LNCaP clone FGC (cell line): ENCODE measurements around the gene GRK6.
"Not testable (repeated sequence)": the region's sequence is repeated elsewhere in the genome, so short reads cannot be mapped to it uniquely, and the experiment has no call there.

Experiments used
- DNase-seq: peaks from one replicate; pipeline ENCODE4 v3.0.0-alpha.2; 2011; ENCODE audit warnings: low read depth
- H3K4me3 ChIP-seq: 2 replicates; pipeline ENCODE4 v1.5.1; 2011; ENCODE audit warnings: mild to moderate bottlenecking, low read depth, low read length, control low read depth
- TF ChIP-seq, protein P1 (sequence below): IDR thresholded peaks from 2 replicates; pipeline ENCODE4 v1.5.1; 2012; ENCODE audit warnings: mild to moderate bottlenecking; ENCODE audit not compliant: control insufficient read depth, insufficient read depth; ENCODE audit errors: extremely low read depth

Gene GRK6

DNA sequence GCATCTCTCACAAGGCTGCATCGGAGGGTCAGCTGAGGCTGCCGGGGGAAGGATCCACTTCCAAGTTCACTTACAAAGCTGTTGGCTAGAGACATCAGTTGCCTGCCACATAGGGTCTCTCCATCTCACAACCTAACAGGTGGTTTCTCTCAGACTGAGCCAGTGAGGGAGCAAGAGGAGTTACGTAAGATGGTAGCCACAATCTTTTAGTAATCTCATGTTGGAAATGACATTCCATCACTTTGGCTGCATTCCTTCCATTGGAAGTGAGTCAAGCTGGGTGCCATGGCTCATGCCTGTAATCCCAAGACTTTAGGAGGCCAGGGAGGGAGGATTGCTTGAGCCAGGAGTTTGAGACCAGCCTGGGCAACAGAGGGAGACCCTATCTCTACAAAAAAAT lies 7.4 kb upstream of the GRK6 start:
- TF ChIP-seq, protein P1, sequence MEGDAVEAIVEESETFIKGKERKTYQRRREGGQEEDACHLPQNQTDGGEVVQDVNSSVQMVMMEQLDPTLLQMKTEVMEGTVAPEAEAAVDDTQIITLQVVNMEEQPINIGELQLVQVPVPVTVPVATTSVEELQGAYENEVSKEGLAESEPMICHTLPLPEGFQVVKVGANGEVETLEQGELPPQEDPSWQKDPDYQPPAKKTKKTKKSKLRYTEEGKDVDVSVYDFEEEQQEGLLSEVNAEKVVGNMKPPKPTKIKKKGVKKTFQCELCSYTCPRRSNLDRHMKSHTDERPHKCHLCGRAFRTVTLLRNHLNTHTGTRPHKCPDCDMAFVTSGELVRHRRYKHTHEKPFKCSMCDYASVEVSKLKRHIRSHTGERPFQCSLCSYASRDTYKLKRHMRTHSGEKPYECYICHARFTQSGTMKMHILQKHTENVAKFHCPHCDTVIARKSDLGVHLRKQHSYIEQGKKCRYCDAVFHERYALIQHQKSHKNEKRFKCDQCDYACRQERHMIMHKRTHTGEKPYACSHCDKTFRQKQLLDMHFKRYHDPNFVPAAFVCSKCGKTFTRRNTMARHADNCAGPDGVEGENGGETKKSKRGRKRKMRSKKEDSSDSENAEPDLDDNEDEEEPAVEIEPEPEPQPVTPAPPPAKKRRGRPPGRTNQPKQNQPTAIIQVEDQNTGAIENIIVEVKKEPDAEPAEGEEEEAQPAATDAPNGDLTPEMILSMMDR, result no peak
- no peak for DNase-seq
- H3K4me3 ChIP-seq, result no peak overlapping the region

DNA sequence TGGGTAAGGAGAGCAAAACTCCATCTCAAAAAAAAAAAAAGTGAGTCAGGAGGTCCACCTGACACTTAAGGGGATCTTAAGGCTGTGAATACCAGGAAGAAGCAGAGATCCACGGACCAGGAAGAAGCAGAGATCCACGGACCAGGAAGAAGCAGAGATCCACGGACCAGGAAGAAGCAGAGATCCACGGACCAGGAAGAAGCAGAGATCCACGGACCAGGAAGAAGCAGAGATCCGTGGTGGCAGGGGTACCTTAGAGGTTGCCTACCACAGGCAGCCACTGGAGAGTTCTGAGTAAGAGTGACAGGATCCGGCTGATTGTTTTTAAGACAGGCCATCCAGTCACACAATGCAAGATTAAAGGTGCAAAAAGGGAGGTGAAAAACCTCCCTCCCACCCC lies 6.0 kb upstream of the GRK6 start:
- DNase-seq, H3K4me3 ChIP-seq: not testable (repeated sequence)

DNA sequence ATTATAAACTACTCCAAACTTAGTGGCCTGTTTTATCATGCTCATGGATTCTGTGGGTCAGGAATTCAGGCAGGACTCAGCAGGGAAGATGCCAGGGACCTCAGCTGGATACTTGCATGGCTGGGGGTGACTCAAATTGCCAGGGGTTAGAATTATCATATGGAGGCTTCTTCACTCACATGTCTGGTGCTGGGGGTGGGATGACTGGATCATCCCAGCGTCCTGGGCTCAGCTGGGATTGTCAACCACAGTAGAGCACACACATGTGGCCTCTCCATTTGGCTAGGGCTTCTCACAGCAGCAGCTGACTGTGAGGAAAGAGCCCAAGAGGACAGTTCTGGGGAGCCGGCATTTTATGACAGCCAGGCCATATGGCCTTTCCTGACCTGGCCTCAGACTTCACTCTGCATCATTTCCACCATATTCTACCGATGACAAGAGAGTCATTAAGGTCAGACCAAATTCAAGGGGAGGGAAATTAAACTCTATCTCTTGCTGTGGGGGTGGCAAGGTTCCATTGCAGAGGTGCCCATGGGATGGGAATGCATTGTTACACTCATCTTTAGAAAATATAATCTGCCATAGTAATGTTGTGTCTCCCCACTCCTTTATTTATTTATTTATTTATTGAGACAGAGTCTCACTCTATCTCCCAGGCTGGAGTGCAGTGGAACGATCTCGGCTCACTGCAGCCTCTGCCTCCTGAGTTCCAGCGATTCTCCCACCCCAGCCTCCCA lies 5.2 kb upstream of the GRK6 start:
- no peak overlapping the region for H3K4me3 ChIP-seq
- no peak for DNase-seq
- TF ChIP-seq, protein P1, result no peak

DNA sequence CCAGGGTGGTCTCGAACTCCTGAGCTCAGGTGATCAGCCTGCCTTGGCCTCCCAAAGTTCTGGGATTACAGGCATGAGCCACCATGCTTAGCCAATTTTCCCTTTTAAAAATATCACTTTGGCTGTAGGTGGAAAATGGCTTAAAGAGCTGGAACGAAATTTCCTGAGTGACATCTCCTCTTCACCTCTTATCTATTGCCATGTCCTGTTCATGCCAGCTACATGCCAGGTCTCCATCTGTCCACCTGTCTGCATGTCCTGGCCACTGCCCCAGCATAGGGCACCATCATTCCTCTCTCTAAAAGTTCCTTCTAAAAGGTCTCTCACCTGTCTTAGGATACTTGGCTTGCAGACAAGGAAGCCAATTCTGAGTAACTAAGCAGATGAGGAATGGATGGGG lies 2.8 kb upstream of the GRK6 start:
- TF ChIP-seq, protein P1, result no peak
- H3K4me3 ChIP-seq, result no peak overlapping the region
- DNase-seq, result no peak

DNA sequence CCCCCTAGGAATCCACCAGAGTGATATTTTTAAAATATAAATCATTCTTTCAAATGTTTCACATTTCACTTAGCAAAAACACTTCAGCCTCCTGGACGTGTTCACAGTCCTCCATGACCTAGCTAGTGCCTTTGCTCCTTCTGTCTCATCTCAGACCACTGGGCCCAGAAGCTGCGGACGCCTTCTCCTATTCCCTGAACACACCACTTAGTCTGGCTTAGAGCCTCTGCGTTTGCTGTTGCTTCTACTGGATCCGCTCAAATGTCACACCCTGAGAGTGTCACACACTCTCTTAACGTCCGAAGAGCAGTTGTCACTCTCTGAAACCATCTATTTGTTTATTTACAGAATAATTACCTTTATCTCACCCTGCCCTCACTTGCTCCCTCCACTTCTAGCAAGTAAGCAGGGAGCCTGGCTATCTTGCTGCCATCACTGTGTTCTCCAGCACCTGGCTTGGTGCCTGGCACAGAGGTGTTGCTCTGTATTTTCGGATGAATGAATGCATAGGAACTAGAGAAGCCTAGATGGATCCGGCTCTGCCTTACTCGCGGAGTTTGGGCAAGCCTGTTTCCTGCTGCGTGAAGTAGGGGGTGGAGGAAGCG lies 1.2 kb upstream of the GRK6 start:
- DNase-seq, result no peak
- TF ChIP-seq, protein P1, result no peak
- peak overlapping the region; percentile 55 for H3K4me3 ChIP-seq

DNA sequence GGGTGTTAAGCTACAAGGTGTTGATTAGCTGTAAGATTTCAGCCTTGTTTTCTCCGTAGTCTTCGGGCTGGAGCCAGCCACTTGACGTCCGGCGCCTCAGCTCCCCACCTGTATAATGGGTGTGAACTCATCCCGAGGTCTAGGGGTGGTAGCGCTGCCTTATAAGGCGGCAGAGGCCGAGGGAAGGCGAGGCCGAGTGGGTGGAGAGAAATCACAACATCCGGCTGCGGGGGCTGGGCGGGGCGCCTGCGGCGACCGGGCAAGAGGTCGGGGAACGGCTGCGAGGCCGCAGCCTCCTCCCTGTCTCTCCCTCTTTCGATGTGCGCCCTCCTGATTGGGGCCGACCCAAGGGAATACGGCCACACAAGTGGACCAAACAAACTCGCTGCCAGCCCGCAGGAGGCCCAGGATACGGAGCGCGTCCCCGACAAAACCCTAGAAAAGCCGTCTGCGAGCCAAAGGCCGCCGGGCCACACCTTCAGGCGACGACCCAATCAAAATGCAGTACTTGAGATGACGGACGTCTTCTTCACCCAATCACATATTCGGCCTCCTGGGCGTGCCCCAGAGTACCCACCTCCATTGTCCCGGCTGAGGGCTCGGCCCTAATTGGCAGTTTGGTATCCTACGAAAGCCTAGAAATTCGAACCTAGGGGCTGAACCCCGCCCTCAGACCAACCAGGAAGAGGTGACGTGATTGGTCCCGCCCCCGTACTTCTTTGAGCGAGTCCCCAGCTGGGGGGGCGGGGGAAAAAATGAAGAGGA lies 493 bp upstream of the GRK6 start:
- TF ChIP-seq, protein P1, result no peak
- peak; percentile 100 for DNase-seq
- peak overlapping the region; percentile 55 for H3K4me3 ChIP-seq

DNA sequence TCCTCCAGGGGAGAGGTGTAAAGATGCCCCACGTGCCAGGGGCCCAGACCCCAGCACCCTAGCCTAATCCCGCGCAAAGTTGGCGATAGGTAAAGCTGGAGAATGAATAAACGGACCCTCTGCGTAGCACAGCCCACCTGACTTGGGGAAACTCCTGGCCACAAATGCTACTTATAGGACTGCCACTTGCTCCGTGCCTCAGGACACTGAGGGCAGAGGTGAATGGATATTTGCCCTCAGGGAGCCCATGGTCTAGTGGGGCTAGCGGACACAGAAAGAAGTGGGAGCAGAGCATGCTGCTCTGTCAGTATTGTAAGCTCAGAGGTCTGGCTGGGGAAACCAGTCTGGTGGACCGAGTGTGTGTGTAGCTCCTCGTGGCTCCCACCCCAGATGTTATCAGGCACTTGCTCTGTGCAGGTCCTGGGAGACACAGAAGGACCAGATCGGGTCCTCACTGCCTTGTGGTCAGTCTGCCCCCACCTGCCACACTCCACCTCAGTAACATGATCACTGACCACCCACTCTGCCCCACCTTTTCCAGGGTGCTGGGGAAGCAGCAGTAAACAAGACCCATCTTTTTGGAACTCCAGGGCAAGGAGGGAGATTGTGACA lies 841 bp downstream of the GRK6 start:
- TF ChIP-seq, protein P1, result no peak
- peak overlapping the region; percentile 77 for H3K4me3 ChIP-seq
- DNase-seq, result no peak
